ENCODE data around the gene SMAD4. TPM values are rescaled to one million over a fixed set of nuclear protein-coding genes. Genes with fewer than 3 reads are reported as not detected.
"Not testable (repeated sequence)": the region's sequence is repeated elsewhere in the genome, so short reads cannot be mapped to it uniquely, and the experiment has no call there.

Gene SMAD4
- total and polyA plus RNA-seq, 10 donors: 8.9 to 139 (median 95.9) TPM

DNA sequence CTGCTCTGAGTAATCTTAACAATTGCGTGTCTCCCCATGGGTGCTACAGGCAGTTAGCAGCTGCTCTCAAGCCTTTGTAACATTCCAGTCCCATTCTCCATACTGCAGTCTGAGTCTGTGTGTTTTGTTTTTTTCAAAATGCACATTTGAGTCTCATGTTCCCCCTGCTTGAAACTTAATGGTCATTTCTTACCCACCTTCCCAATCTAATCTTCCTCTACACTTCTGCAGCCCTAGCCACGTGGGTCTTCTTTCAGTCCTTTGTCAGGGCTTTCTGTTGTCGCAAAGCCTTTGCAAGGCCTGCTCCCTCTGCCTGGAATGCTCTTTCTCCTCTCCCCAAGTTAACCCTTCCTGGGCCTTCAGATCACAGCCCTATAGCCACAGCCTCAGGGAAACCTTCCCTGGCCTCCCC lies 37.7 kb upstream of the SMAD4 start:
- H3K9me3 ChIP-seq: peaks cover 0 to 4% (median 0%) of the 10 kb centered on the region in 8 donors
- H3K4me1 ChIP-seq: no peaks in the 10 kb centered on the region
- peaks cover 0 to 20% (median 2%) of the 10 kb centered on the region in 6 donors for H3K36me3 ChIP-seq
- H3K4me3 ChIP-seq: no peak overlapping the region
- no peak overlapping the region for H3K27ac ChIP-seq
- TF ChIP-seq POLR2A (IDR thresholded peaks at IDR 0.05): no peak
- no peak for TF ChIP-seq POLR2AphosphoS5 (IDR thresholded peaks at IDR 0.05)
- TF ChIP-seq CTCF (IDR thresholded peaks at IDR 0.05 in 8 of 11, conservative IDR thresholded peaks at IDR 0.05 in 3 of 11): no peak
- intact Hi-C loops (cut with DNase I; ENCODE audit: low total_unique reads): no loop called here
- 77 to 97% (median 87%) methylated on average over 3 of the region's 3 CpGs for WGBS, 5 donors
- no peaks in the 10 kb centered on the region for H3K27me3 ChIP-seq (replicated peaks in 1 of 7)
- DNase-seq: no peak

DNA sequence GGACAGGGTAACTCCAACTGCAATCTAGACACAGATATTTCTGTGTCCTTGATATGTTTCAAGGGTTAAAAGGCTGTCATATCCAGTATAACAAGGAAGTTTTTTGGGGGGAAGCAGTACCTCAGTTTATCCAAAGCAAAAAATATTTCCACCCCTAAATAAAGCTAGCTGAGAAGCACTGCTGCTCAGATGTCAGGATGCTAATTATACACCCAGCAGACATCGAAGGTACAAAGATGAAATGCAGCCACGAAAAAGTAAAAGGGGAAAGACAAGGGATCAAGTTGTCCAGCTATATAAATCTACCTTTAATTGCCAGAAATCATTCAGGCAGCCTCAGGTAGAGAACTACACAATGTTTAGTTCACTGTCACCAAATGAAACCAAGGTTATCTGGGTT lies 36.0 kb upstream of the SMAD4 start:
- peaks cover 0 to 3% (median 0%) of the 10 kb centered on the region in 6 donors for H3K36me3 ChIP-seq
- WGBS, 5 donors: 85 to 95% (median 88%) methylated on average over 2 of the region's 2 CpGs
- no peak overlapping the region for H3K4me3 ChIP-seq
- H3K27ac ChIP-seq: no peak overlapping the region
- H3K27me3 ChIP-seq (replicated peaks in 1 of 7): no peaks in the 10 kb centered on the region
- H3K4me1 ChIP-seq: no peaks in the 10 kb centered on the region
- intact Hi-C loops (cut with DNase I; ENCODE audit: low total_unique reads): no loop called here
- no peak for DNase-seq
- TF ChIP-seq POLR2AphosphoS5 (IDR thresholded peaks at IDR 0.05) (no peak), POLR2A (IDR thresholded peaks at IDR 0.05) (no peak), CTCF (IDR thresholded peaks at IDR 0.05 in 8 of 11, conservative IDR thresholded peaks at IDR 0.05 in 3 of 11) (no peak)
- peaks cover 0 to 9% (median 0%) of the 10 kb centered on the region in 8 donors for H3K9me3 ChIP-seq

- WGBS, 5 donors: 91 to 98% (median 96%) methylated on average over 2 of the region's 2 CpGs
- DNase-seq; H3K9me3 ChIP-seq; H3K36me3 ChIP-seq; H3K27ac ChIP-seq; intact Hi-C loops (cut with DNase I; ENCODE audit: low total_unique reads); H3K4me3 ChIP-seq; H3K4me1 ChIP-seq; H3K27me3 ChIP-seq (replicated peaks in 1 of 7): not testable (repeated sequence)
Measured at GRCh38 chr18:51003174-51003573, 26.8 kb upstream of the SMAD4 start.

- no peak for DNase-seq
- Histone ChIP-seq H3K4me3 (no peak overlapping the region), H3K36me3 (no peaks in the 10 kb centered on the region), H3K9me3 (peaks cover 0 to 7% (median 2%) of the 10 kb centered on the region in 8 donors), H3K27me3 (replicated peaks in 1 of 7) (no peaks in the 10 kb centered on the region), H3K4me1 (no peaks in the 10 kb centered on the region), H3K27ac (no peak overlapping the region)
- WGBS, 5 donors: 92 to 98% (median 96%) methylated on average over 5 of the region's 5 CpGs
- TF ChIP-seq CTCF (IDR thresholded peaks at IDR 0.05 in 8 of 11, conservative IDR thresholded peaks at IDR 0.05 in 3 of 11) (no peak), POLR2A (IDR thresholded peaks at IDR 0.05) (no peak), POLR2AphosphoS5 (IDR thresholded peaks at IDR 0.05) (no peak)
- intact Hi-C loops (cut with DNase I; ENCODE audit: low total_unique reads): no loop called here
Measured at GRCh38 chr18:51006061-51006818, 23.8 kb upstream of the SMAD4 start.
